VCaP (cell line): Measurements from ENCODE around the gene PLCD3.

Experiments
- H3K27ac ChIP-seq: fragments of 450-650 bp; 2 replicates; pipeline ENCODE4 v1.5.1; 2017
- CTCF ChIP-seq: fragments of 450-650 bp; conservative IDR thresholded peaks from 2 replicates; pipeline ENCODE4 v1.5.1; 2017; ENCODE audit warnings: mild to moderate bottlenecking, moderate library complexity

Gene PLCD3

GRCh38 chr17:45117334-45117733 is 15.0 kb downstream of the PLCD3 start:
- no peak for TF ChIP-seq CTCF
- H3K27ac ChIP-seq: no peak overlapping the region

- no peak overlapping the region for H3K27ac ChIP-seq
- no peak for TF ChIP-seq CTCF
These were observed 15.8 kb downstream of the PLCD3 start for GRCh38 chr17:45116434-45117016.

GRCh38 chr17:45115871-45116270 is 16.4 kb downstream of the PLCD3 start:
- TF ChIP-seq CTCF: no peak
- H3K27ac ChIP-seq: no peak overlapping the region

- no peak overlapping the region for H3K27ac ChIP-seq
These were observed 17.2 kb downstream of the PLCD3 start for GRCh38 chr17:45115015-45115625.

GRCh38 chr17:45114117-45114932 is 18.0 kb downstream of the PLCD3 start:
- no peak overlapping the region for H3K27ac ChIP-seq
- TF ChIP-seq CTCF: no peak

More at GRCh38 chr17:45115015-45115625, 17.2 kb downstream of the PLCD3 start:
- no peak for TF ChIP-seq CTCF

- TF ChIP-seq CTCF: no peak
- no peak overlapping the region for H3K27ac ChIP-seq
These were observed 18.9 kb downstream of the PLCD3 start for GRCh38 chr17:45113424-45113754.

- no peak for TF ChIP-seq CTCF
- H3K27ac ChIP-seq: no peak overlapping the region
These were observed 19.5 kb downstream of the PLCD3 start for GRCh38 chr17:45112559-45113423.
